BLaER1 treated with 17β-estradiol and CSF1 and Interleukin-3, amounts not matched to agents 10 nM and 100 nM (cell line): ENCODE data around the gene BCAR3.

Source experiments
- H3K27ac ChIP-seq, 11 experiments: shearing (Covaris generic); formaldehyde crosslinking; 2 replicates each; pipeline ENCODE4 v1.8.1; 2022
- H3K27me3 ChIP-seq, 11 experiments: shearing (Covaris generic); formaldehyde crosslinking; 2 replicates each; pipeline ENCODE4 v1.8.1; 2022
- H3K36me3 ChIP-seq, 11 experiments: shearing (Covaris generic); formaldehyde crosslinking; 2 replicates each; pipeline ENCODE4 v1.8.1; 2022
- H3K4me1 ChIP-seq, 10 experiments: shearing (Covaris generic); formaldehyde crosslinking; 2 replicates each; pipeline ENCODE4 v1.8.1; 2022
- H3K4me2 ChIP-seq, 11 experiments: shearing (Covaris generic); formaldehyde crosslinking; 2 replicates each; pipeline ENCODE4 v1.8.1; 2022
- H3K4me3 ChIP-seq, 10 experiments: shearing (Covaris generic); formaldehyde crosslinking; 2 replicates each; pipeline ENCODE4 v1.8.1; 2022
- H3K9ac ChIP-seq, 11 experiments: shearing (Covaris generic); formaldehyde crosslinking; 2 replicates each; pipeline ENCODE4 v1.8.1; 2022
- H3K9me3 ChIP-seq, 11 experiments: shearing (Covaris generic); formaldehyde crosslinking; replicated peaks in 1 of 11; 2 replicates each; pipeline ENCODE4 v1.8.1; 2022
- H4K20me1 ChIP-seq, 11 experiments: shearing (Covaris generic); formaldehyde crosslinking; 2 replicates each; pipeline ENCODE4 v1.8.1; 2022
- Cebpa-rat ChIP-seq, 11 experiments: shearing (Covaris generic); IDR thresholded peaks; 2 replicates each; pipeline ENCODE4 v1.8.1; 2022

The BCAR3 gene

DNA sequence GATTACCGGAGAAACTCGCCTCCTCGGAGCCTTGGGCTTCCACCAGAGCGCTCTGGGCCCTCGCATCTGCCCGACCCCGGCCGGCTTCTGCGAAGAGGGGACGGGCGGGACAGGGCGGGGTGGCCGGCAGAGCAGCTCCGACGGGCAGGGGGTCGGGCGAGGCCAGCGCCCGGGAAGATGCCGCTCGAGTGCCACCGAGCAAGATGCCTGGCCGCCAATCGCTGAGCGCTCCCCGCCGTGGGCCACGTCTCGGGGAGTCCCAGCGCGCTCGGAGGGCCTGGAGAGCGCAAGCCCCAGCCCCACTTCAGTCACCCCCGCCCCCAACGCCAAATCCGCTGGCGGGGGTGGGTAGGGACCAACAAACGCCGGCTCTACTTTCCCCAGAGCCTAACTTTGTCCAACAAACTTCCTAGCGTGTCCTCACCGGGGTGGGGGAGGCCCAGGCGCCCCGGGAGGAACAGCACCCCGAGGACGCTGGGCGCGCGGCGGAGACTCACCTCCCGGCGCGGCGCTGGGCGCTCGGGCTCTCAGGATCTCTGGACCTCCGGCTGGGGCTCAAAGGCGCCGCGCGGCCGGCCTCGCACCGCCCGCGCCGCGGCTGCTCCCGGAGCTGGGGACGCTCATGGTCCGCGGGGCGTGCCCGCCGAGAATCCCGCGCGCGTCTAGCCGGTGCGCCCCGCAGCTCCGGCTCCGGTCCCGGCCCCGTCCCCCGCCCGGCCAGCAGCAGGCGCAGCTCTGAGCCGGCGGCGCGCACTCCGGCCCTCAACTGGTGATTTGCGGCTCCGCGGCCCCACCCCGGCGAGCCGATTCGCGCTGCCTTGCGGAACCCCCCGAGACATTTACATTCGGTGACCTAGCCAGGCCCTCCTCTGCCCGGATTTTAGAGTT, at the start of gene BCAR3:
Gene BCAR3, minus strand, starts transcription at position 737 of the 888 bp plus-strand sequence. CDS start 6,907 bp downstream, outside the sequence.
- no peaks in the 10 kb centered on the region for H3K27me3 ChIP-seq
- peaks cover 36 to 60% (median 58%) of the 10 kb centered on the region in 10 experiments for H3K4me1 ChIP-seq
- TF ChIP-seq Cebpa-rat (IDR thresholded peaks at IDR 0.05) = no peak
- peak within 1 kb of the TSS; percentile 79 to 96 (median 91) for H3K4me2 ChIP-seq
- peaks cover 0 to 40% (median 27%) of the 10 kb centered on the region in 11 experiments; a peak in 15 of 22 replicates for H3K36me3 ChIP-seq
- peak within 1 kb of the TSS; percentile 75 to 98 (median 94); a peak in 21 of 22 replicates for H3K27ac ChIP-seq
- peaks cover 0 to 52% (median 43%) of the 10 kb centered on the region in 11 experiments; a peak in 19 of 22 replicates for H4K20me1 ChIP-seq
- H3K9ac ChIP-seq = peak within 1 kb of the TSS; percentile 90 to 98 (median 94)
- H3K9me3 ChIP-seq = no peaks in the 10 kb centered on the region
- peak within 1 kb of the TSS; percentile 86 to 96 (median 94) for H3K4me3 ChIP-seq

DNA sequence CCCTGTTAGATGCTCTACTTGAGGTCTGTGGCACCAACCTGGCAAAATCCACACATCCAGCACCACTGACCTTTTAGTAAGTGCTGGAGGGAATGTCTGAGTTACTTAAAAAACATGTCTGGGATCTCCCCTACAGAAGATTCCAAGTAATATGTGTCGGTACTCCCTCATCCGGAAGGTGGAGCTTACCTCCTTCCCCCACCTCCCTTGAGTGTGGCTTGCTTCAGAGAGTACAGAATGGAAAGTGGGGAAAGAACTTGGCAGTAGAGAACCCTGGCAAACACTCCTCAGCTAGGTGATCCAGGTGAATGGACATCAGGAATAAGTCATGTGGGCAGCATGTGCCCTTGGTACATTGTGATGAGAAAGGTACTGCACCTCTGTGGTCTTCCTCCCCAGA, 49.0 kb upstream of the BCAR3 start:
- no peak overlapping the region for H3K27ac ChIP-seq

GRCh38 chr1:93729906-93730305, 48.3 kb upstream of the BCAR3 start:
- Histone ChIP-seq H3K27me3 (no peaks in the 10 kb centered on the region), H3K9me3 (0 out of 22 replicates have a peak, but pooled peaks cover 0 to 5% (median 0%) of the 10 kb centered on the region in 11 experiments), H3K4me1 (peaks cover 16 to 30% (median 22%) of the 10 kb centered on the region in 10 experiments), H4K20me1 (no peaks in the 10 kb centered on the region), H3K4me3 (no peak overlapping the region), H3K9ac (no peak overlapping the region), H3K36me3 (no peaks in the 10 kb centered on the region), H3K4me2 (peak overlapping the region in 2 of 11 experiments; percentile 37 to 63; a peak in 3 of 22 replicates), H3K27ac (no peak overlapping the region)
- no peak for TF ChIP-seq Cebpa-rat (IDR thresholded peaks at IDR 0.05)

More for the DNA sequence above, 49.0 kb upstream of the BCAR3 start:
- H3K4me2 ChIP-seq = no peak overlapping the region
- no peaks in the 10 kb centered on the region for H4K20me1 ChIP-seq
- H3K9me3 ChIP-seq = 0 out of 22 replicates have a peak, but pooled peaks cover 0 to 5% (median 0%) of the 10 kb centered on the region in 11 experiments
- H3K4me3 ChIP-seq = no peak overlapping the region
- H3K27me3 ChIP-seq = no peaks in the 10 kb centered on the region
- no peak for TF ChIP-seq Cebpa-rat (IDR thresholded peaks at IDR 0.05)
- H3K9ac ChIP-seq = no peak overlapping the region
- H3K36me3 ChIP-seq = no peaks in the 10 kb centered on the region
- peaks cover 16 to 30% (median 22%) of the 10 kb centered on the region in 10 experiments for H3K4me1 ChIP-seq

DNA sequence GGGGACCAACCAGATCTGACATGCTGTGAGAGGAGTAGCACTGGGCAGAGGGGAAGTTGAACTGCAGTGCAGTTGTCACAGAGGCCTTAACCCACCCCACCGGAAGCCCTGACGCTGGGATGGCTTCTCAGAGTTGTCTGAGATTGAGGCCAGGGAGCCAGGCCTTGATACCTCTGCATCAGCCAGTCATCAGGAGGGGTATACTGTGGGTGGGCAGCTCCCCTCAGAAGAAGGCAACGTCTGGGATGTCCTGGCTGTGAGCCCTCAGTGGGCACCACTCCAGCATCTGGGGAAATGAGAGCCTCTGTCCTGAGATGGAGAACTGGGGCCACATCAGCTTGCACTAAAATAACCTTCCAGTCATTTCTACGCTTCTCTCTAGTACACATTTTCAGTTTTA, 47.9 kb upstream of the BCAR3 start:
- H3K4me1 ChIP-seq = peaks cover 16 to 30% (median 22%) of the 10 kb centered on the region in 10 experiments
- 0 out of 22 replicates have a peak, but pooled peaks cover 0 to 5% (median 0%) of the 10 kb centered on the region in 11 experiments for H3K9me3 ChIP-seq
- H3K27ac ChIP-seq = no peak overlapping the region
- no peak overlapping the region for H3K9ac ChIP-seq
- H3K4me3 ChIP-seq = no peak overlapping the region
- peak overlapping the region in 2 of 11 experiments; percentile 37 to 63; a peak in 4 of 22 replicates for H3K4me2 ChIP-seq
- TF ChIP-seq Cebpa-rat (IDR thresholded peaks at IDR 0.05) = no peak
- H3K27me3 ChIP-seq = no peaks in the 10 kb centered on the region
- H4K20me1 ChIP-seq = no peaks in the 10 kb centered on the region
- no peaks in the 10 kb centered on the region for H3K36me3 ChIP-seq

- peak overlapping the region in 5 of 11 experiments; percentile 6 to 63 (median 19); a peak in 2 of 22 replicates for H3K4me2 ChIP-seq
- no peak overlapping the region for H3K9ac ChIP-seq
- 0 out of 22 replicates have a peak, but pooled peaks cover 0 to 5% (median 0%) of the 10 kb centered on the region in 11 experiments for H3K9me3 ChIP-seq
- H4K20me1 ChIP-seq = no peaks in the 10 kb centered on the region
- TF ChIP-seq Cebpa-rat (IDR thresholded peaks at IDR 0.05) = no peak
- H3K36me3 ChIP-seq = no peaks in the 10 kb centered on the region
- H3K4me1 ChIP-seq = peaks cover 18 to 33% (median 26%) of the 10 kb centered on the region in 10 experiments
- no peak overlapping the region for H3K4me3 ChIP-seq
- H3K27me3 ChIP-seq = no peaks in the 10 kb centered on the region
- H3K27ac ChIP-seq = no peak overlapping the region
These were observed 47.0 kb upstream of the BCAR3 start for GRCh38 chr1:93728480-93729131.

DNA sequence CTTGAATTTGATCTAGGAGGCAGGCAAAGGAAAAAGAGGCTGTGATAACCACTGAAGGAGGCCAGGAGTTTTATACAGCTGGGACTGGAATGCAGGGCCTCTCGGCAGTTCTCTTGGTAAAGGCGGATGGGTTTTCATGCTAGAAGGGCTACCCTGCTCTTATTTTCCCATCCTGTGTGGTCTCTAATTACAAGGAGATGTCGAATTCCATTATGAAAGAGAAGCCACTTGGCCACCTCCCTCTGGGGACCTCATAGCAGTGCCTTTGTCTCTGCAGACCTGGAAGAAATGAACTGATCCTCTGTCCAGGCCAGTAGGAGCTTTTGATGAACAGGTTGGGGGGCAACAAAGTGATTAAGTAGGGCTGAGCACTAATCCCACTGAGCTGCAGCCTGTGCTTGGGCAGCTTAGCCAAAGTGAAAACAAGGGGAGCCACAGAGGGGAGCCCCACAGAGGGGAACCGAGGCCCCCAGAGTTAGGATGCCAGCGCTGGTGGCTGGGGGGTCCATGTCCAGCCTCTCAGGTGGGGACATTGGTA, 42.2 kb upstream of the BCAR3 start:
- no peaks in the 10 kb centered on the region for H3K36me3 ChIP-seq
- no peak overlapping the region for H3K9ac ChIP-seq
- no peak overlapping the region for H3K4me3 ChIP-seq
- H3K4me2 ChIP-seq = peak overlapping the region; percentile 49 to 84 (median 73); a peak in 19 of 22 replicates
- H3K27me3 ChIP-seq = no peaks in the 10 kb centered on the region
- H3K27ac ChIP-seq = peak overlapping the region in 4 of 11 experiments; percentile 70 to 82 (median 77); a peak in 4 of 22 replicates
- 0 out of 22 replicates have a peak, but pooled peaks cover 0 to 4% (median 0%) of the 10 kb centered on the region in 11 experiments for H3K9me3 ChIP-seq
- no peaks in the 10 kb centered on the region for H4K20me1 ChIP-seq
- H3K4me1 ChIP-seq = peaks cover 20 to 50% (median 33%) of the 10 kb centered on the region in 10 experiments
- no peak for TF ChIP-seq Cebpa-rat (IDR thresholded peaks at IDR 0.05)

DNA sequence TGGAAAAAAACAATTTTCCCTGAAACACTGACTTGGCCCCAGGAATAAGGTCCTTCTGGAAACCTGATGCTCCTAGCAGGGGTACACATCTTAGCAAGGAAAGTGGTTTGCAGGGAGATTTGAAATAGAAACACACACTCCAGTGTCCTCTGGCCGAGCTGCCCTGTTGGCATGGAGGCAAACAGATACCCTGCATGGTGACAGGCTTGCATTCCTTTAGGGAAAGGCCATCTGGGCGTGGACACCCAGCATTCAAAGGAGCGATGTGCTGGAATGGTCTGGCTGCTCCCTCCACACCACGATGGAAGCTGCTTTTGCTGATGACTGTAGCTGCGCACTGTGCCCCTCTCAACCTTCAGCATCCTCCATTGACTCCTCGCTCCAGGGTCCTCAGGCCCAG, 41.5 kb upstream of the BCAR3 start:
- Histone ChIP-seq H3K9me3 (peaks cover 0 to 3% (median 0%) of the 10 kb centered on the region in 11 experiments; a peak in 2 of 22 replicates), H3K4me3 (no peak overlapping the region), H4K20me1 (no peaks in the 10 kb centered on the region), H3K9ac (peak overlapping the region; percentile 11 to 74 (median 62); a peak in 16 of 22 replicates), H3K27me3 (no peaks in the 10 kb centered on the region), H3K4me1 (peaks cover 20 to 47% (median 31%) of the 10 kb centered on the region in 10 experiments), H3K4me2 (peak overlapping the region; percentile 49 to 84 (median 73)), H3K27ac (peak overlapping the region in 9 of 11 experiments; percentile 59 to 82 (median 75); a peak in 18 of 22 replicates), H3K36me3 (no peaks in the 10 kb centered on the region)
- no peak for TF ChIP-seq Cebpa-rat (IDR thresholded peaks at IDR 0.05)
